ENCODE measurements around the gene GRID1.

The GRID1 gene

DNA sequence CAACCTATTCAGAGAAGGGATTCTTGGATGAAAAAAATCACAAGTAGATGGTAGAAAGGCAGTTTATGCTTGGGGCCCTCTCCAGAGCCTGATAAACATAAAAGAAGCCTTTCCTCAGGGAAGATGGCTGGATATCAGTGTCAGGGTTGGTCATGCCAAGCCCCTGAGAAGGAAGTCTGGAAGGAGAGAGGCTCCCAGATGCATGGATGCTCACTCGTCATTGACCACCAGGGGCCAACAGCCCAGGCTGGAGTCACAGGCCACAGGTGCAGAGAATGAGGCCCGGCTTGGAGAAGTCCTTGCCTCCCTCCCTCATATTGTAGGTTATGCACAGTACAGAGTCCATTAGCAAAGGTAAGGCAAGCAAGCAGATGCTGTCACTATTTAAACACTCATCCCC lies 506.7 kb downstream of the GRID1 start:
- no peak for DNase-seq (ENCODE audit: low spot score)
- in situ Hi-C loops (cut with MboI; ENCODE audit: low pct_unique_long_range_greater_than_20kb, low sequenced_read_pairs, unreplicated experiment), result no loop called here
- TF ChIP-seq, protein P1, sequence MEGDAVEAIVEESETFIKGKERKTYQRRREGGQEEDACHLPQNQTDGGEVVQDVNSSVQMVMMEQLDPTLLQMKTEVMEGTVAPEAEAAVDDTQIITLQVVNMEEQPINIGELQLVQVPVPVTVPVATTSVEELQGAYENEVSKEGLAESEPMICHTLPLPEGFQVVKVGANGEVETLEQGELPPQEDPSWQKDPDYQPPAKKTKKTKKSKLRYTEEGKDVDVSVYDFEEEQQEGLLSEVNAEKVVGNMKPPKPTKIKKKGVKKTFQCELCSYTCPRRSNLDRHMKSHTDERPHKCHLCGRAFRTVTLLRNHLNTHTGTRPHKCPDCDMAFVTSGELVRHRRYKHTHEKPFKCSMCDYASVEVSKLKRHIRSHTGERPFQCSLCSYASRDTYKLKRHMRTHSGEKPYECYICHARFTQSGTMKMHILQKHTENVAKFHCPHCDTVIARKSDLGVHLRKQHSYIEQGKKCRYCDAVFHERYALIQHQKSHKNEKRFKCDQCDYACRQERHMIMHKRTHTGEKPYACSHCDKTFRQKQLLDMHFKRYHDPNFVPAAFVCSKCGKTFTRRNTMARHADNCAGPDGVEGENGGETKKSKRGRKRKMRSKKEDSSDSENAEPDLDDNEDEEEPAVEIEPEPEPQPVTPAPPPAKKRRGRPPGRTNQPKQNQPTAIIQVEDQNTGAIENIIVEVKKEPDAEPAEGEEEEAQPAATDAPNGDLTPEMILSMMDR (IDR thresholded peaks at IDR 0.05; ENCODE audit: extremely low read depth, insufficient read depth, missing control alignments), result no peak

DNA sequence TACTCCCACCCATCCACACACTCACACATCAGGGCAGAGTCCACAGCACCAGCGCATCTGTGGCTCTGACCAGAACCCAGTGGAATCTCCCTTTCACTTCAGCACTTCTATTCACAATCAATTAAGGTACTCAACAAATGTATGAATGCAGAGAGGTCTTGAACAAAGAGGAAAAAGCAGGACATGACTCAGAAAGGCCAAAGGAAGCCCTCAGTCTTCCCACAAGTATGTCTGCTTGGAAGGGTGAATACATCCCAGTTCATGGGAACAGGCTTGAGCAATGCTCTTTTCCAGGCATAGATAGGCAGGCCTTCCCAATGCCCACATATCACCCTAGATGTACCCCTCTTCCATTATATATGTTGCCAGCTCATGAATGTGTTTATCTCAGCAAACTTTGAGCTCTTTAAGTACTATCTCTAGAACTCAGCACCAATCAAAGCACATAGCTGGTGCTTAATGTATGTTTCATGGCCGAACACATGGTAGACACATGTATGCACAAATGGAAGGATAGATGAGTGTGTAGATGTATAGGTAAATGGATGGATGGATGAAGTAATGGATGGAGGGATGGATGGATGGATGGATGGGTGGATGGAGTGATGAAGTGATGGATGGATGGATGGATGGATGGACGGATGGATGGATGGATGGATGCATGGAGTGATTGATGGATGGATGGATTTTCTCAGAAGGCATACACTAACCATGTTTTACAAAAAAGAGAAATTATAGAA lies 507.6 kb downstream of the GRID1 start:
- TF ChIP-seq, protein P1 (IDR thresholded peaks at IDR 0.05; ENCODE audit: extremely low read depth, insufficient read depth, missing control alignments), result no peak
- DNase-seq (ENCODE audit: low spot score), result no peak
- in situ Hi-C loops (cut with MboI; ENCODE audit: low pct_unique_long_range_greater_than_20kb, low sequenced_read_pairs, unreplicated experiment), result no loop called here

DNA sequence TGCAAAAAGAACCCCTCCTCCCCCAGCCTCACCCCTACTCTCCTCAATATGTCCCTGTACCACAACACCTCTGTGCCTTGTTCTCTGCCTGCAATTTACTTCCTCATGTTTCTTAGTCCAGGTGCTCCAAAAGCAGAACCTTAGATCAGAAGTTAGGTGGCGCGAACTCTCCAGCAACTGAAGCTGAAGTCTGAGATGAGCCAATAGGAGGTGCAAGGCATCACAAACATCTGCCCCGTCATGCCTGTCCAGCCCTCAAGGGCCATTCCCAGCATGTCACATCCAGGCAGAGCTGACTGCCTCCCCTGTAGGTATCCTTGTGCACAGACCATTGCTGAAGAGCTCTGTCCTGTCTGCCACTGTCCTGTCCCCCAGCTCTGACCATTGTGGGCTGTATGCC lies 508.8 kb downstream of the GRID1 start:
- no peak for DNase-seq (ENCODE audit: low spot score)
- TF ChIP-seq, protein P1 (IDR thresholded peaks at IDR 0.05; ENCODE audit: extremely low read depth, insufficient read depth, missing control alignments), result no peak
- in situ Hi-C loops (cut with MboI; ENCODE audit: low pct_unique_long_range_greater_than_20kb, low sequenced_read_pairs, unreplicated experiment), result no loop called here

DNA sequence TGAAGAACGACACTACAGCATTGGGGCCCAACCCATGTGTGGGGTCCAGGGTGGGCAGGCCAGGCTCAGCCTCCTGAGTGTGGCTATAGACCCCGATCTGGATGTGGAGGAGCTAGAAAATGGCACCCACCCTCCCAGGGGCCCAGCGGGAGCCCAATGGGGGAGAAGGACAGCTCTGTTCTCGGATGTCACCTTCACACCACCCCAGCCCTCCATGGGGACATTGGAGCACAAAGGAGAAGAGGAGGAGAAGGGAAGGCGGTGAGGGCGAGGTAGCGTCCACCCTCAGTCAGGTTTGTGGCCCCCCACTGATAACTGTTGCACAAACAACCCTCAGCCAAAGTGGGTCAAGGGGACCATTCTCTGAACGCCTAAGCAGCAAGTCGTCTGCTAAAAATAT lies 509.3 kb downstream of the GRID1 start:
- TF ChIP-seq, protein P1 (IDR thresholded peaks at IDR 0.05; ENCODE audit: extremely low read depth, insufficient read depth, missing control alignments), result no peak

DNA sequence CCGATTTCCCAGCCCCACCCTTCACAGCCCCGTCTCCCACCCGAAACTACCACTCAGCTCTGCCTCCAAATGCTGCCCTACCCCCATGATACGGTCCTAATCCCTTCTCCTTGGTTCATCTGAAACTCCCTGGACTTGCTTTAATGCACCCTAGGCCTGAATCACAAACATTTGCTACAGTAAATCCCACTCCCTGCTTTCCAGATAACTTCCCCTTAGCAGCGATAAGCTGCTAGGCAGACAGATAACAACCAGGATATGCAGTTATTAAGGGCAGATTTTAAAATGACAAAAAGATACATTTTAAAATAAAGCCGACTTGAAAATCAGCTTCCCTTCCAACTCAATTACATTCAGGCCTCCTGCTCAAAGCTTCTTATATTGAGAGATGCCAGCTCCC lies 514.7 kb downstream of the GRID1 start:
- in situ Hi-C loops (cut with MboI; ENCODE audit: low pct_unique_long_range_greater_than_20kb, low sequenced_read_pairs, unreplicated experiment), result no loop called here
- TF ChIP-seq, protein P1 (IDR thresholded peaks at IDR 0.05; ENCODE audit: extremely low read depth, insufficient read depth, missing control alignments), result no peak
- DNase-seq (ENCODE audit: low spot score), result no peak

More for the DNA sequence above, 509.3 kb downstream of the GRID1 start:
- in situ Hi-C loops (cut with MboI; ENCODE audit: low pct_unique_long_range_greater_than_20kb, low sequenced_read_pairs, unreplicated experiment), result no loop called here
- no peak for DNase-seq (ENCODE audit: low spot score)

DNA sequence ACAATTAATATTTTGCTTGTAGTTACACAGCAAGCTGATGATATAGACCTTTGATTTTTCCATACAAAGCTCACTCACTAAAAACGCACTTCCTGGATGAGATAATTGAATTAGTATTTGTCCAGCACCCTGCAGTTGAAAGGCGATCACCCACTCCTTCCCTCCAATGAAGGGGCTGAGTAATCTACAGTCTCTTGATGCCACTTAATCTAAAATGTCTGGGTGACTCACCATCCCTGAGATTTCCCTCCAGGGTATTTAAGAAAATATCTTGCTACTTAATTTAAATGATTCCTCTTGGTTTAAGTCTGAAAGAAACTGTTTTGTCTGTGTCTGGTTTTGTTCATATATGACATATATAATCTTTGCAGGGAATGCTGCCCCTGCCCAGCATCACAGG lies 515.3 kb downstream of the GRID1 start:
- in situ Hi-C loops (cut with MboI; ENCODE audit: low pct_unique_long_range_greater_than_20kb, low sequenced_read_pairs, unreplicated experiment), result no loop called here
- TF ChIP-seq, protein P1 (IDR thresholded peaks at IDR 0.05; ENCODE audit: extremely low read depth, insufficient read depth, missing control alignments), result no peak
- DNase-seq (ENCODE audit: low spot score), result no peak
